Stimulated activated CD8-positive, alpha-beta memory T cell treated with anti-CD3 and anti-CD28 coated beads, Interleukin-12 subunit alpha, Interleukin-12 subunit beta, amount 100 ng/mL, for 4 hours (primary cell): ENCODE measurements around the gene SPRR2E.
"Not testable (repeated sequence)": the region's sequence is repeated elsewhere in the genome, so short reads cannot be mapped to it uniquely, and the experiment has no call there.

Experiments used
- DNase-seq: peaks from one replicate; pipeline ENCODE4 v3.0.0-alpha.2; 2020; ENCODE audit warnings: low read depth

SPRR2E gene

GRCh38 chr1:153094426-153094825, at the start of gene SPRR2E:
SPRR2E (minus strand) TSS chr1:153094526; CDS start chr1:153093751, 775 bp downstream.
- no peak for DNase-seq

DNA sequence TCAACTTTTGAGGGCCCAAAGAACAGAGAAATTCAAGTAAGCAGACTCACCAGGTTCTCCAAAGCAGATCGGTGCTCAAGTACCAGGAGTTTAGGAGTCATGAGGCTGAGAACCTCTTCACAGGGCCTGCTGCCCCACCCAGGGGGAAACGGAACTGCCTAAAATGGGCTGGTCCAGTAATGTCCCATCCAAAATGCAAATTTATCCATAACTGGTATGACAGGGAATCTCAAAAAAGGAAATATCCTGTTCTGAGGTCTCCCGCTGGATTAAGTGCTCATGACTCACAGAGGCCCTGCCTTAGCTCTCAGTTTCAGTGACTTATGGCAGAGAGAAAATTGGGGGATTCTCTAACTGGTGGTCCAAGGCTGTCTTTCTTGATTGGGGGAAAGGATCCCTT, 47.1 kb upstream of the SPRR2E start:
- DNase-seq, result no peak

- DNase-seq, result no peak
Measured at GRCh38 chr1:153140484-153140883, 46.2 kb upstream of the SPRR2E start.

GRCh38 chr1:153133743-153134142, 39.4 kb upstream of the SPRR2E start:
- no peak for DNase-seq

- DNase-seq, result no peak
Measured at GRCh38 chr1:153133267-153133666, 38.9 kb upstream of the SPRR2E start.

- DNase-seq, result not testable (repeated sequence)
Measured at GRCh38 chr1:153128688-153129087, 34.4 kb upstream of the SPRR2E start.

- no peak for DNase-seq
Measured at GRCh38 chr1:153127296-153127695, 33.0 kb upstream of the SPRR2E start.

DNA sequence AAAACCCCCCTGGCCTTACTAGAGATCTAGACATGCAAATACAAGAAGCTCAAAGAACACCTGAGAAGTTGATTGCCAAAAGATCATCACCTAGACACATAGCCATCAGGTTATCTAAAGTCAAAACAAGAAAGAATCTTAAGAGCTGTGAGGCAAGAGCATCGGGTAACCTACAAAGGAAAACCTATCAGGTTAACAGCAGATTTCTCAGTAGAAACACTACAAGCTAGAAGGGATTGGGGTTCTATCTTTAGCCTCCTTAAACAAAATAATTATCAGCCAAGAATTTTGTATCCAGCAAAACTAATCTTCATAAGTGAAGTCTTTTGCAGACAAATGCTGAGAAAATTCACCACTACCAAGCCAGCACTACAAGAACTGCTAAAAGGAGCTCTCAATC, 31.2 kb upstream of the SPRR2E start:
- no peak for DNase-seq

- not testable (repeated sequence) for DNase-seq
Measured at GRCh38 chr1:153123793-153124192, 29.5 kb upstream of the SPRR2E start.

DNA sequence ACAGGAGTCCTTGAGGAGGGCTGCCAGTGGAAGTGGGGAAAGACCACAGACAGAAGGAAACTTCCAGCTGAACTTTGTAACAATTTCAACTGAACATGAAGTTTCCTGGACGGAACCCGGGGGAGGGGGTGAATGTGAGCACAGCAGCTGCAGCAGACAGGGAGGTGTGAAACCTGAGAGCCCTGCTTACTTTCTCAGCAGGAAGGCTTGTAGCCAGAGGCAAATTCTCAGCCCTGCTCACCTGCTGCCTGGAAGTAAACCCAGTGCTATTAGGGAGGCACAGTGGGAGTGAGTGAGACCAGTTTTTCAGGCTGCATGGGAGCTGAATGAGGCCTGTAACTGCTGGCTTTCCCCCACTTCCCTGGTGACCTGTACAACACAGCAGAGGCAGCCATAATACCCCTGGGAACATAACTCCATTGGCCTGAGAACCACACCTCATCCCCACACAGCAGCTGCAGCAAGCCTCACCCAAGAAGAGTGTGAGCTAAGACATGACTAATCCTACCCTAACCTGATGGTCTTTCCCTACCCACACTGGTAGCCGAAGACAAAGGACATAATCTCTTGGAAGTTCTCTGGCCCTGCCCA, 28.6 kb upstream of the SPRR2E start:
- DNase-seq, result no peak

GRCh38 chr1:153120945-153121344, 26.6 kb upstream of the SPRR2E start:
- no peak for DNase-seq

- no peak for DNase-seq
Measured at GRCh38 chr1:153119491-153119971, 25.2 kb upstream of the SPRR2E start.

GRCh38 chr1:153115264-153115663, 20.9 kb upstream of the SPRR2E start:
- DNase-seq, result not testable (repeated sequence)

- no peak for DNase-seq
Measured at GRCh38 chr1:153113416-153113815, 19.1 kb upstream of the SPRR2E start, which contains the start of gene SPRR2F. SPRR2F (minus strand) TSS chr1:153113516; CDS start chr1:153112733, 783 bp downstream.

DNA sequence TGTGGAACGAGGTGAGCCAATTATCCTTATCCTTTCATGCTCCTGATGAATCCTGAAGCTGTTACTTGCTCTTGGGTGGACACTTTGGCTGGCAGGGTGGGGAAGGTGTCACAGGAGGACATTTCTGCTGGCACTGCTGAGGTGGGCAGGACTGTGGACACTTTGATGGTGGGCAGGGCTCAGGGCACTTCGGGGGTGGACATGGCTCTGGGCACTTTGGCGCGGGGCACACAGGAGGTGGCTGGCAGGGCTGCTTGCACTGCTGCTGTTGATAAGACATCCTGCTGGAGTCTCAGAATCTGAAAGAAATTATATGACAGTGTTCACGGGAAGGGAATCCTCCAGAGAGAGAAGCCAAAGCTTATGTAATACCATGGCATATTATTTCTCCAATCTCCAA, 18.1 kb upstream of the SPRR2E start:
- not testable (repeated sequence) for DNase-seq

DNA sequence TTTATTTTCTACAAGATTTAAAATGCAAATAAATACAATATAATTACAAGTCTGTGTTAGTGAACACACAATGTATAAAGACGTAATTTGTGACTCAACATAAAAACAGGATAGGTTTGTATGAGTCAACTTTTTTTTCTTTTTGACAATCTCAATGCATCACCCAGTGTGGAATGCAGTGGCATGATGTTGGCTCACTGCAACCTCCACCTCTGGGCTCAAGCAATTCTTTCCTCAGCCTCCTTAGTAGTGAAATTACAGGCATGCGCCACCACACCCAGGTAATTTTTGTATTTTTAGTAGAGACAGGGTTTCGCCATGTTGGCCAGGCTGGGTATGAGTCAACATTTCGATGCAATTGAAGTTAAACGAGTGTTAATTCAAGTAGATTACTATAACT, 5.9 kb upstream of the SPRR2E start:
- DNase-seq, result no peak

DNA sequence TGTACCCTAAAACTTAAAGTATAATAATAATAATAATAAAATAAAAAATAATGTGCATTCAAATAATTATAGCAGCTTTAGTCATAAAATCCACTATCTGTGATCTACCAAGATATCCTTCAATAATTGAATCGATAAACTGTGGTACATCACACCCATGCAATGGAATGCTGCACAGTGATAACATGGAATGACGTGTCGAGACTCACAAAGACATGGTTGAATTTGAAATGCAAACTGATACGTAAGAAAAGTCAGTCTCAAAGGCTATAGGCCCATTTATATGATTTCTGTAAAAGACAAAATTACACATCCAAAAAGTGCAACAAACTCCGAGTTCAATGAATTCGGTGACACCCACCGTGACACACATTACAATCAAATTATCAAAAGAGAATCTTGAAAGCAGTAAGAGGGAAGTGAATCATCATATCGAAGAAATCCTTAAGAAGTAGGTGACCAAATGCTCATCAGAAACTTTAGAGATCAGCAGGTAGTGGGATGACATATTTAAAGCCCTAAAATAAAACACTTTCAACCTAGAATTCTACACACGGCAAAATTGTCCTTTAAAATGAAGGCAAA, 5.2 kb upstream of the SPRR2E start:
- DNase-seq, result no peak

DNA sequence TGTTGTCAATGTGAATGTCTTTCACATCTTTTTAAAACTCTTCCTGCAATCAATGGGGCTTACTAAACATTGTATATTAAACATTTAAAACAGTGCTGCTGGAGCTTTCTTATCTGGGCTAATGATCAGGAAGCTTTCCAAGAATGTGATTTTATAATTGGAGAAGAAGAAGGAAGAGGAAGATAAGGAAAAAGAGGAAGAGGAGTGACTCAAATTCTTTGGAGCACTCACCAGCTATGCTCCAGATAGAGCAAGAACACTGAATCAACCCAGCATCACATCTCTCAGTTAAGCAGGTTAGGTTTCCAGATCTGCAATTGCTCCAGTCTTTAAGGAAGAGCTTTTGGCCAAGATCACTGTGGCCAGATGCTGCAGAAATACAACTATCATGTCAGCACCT, 1.4 kb upstream of the SPRR2E start:
- DNase-seq, result no peak

GRCh38 chr1:153087652-153088051, 6.7 kb downstream of the SPRR2E start:
- DNase-seq, result no peak

GRCh38 chr1:153081736-153082135, 12.6 kb downstream of the SPRR2E start:
- DNase-seq, result no peak

GRCh38 chr1:153072806-153073726, 21.3 kb downstream of the SPRR2E start:
- no peak for DNase-seq

GRCh38 chr1:153071511-153071910, 22.8 kb downstream of the SPRR2E start, which contains the start of gene SPRR2B:
SPRR2B (minus strand) TSS chr1:153071611; CDS start chr1:153070839, 772 bp downstream.
- DNase-seq, result no peak

GRCh38 chr1:153070243-153070642, 24.1 kb downstream of the SPRR2E start:
- DNase-seq, result no peak
